Stomach (tissue), 9 donors: ENCODE results near the gene CARF. TPM values are rescaled to one million over a fixed set of nuclear protein-coding genes. Genes with fewer than 3 reads are reported as not detected.
A peak's percentile ranks its signal among the peaks of the same experiment; 100 is the strongest.

Source experiments
- DNase-seq, 2 donors: peaks; one replicate each; pipeline versions ENCODE4 v3.0.0 to v3.0.0-alpha.2; 2013 to 2019
- H3K27ac ChIP-seq, 5 donors: fragments of 200-600 bp in 4 of 5; sonication (generic) in 4 of 5; one replicate each; pipeline ENCODE4 v1.5.1; 2013 to 2019; ENCODE audit warnings: mild to moderate bottlenecking in 1 of 5, moderate library complexity in 1 of 5
- H3K27me3 ChIP-seq, 3 donors: fragments of 200-600 bp; sonication (generic); one replicate each; pipeline ENCODE4 v1.5.1; 2017 to 2019; ENCODE audit warnings: mixed run types in 1 of 3
- H3K36me3 ChIP-seq, 4 donors: fragments of 200-600 bp; sonication (generic); 1 replicate in 3 of 4; 2 replicates in 1 of 4; pipeline ENCODE4 v1.5.1; 2016 to 2019
- H3K4me1 ChIP-seq, 4 donors: fragments of 200-600 bp; sonication (generic); one replicate each; pipeline ENCODE4 v1.5.1; 2016 to 2019
- H3K4me3 ChIP-seq, 4 donors: fragments of 200-600 bp; sonication (generic) in 3 of 4; one replicate each; pipeline ENCODE4 v1.5.1; 2016 to 2019; ENCODE audit warnings: mild to moderate bottlenecking in 1 of 4
- H3K9me3 ChIP-seq, 4 donors: fragments of 200-600 bp; sonication (generic); one replicate each; pipeline ENCODE4 v1.5.1; 2016 to 2019
- EP300 ChIP-seq: sonication (generic); formaldehyde crosslinking; IDR thresholded peaks from one replicate; pipeline ENCODE4 v1.6.1; 2017; ENCODE audit warnings: antibody characterized with exemption
- POLR2A ChIP-seq, 4 donors: fragments of 450-650 bp; IDR thresholded peaks; one replicate each; pipeline ENCODE4 v1.6.1; 2016; ENCODE audit warnings: antibody characterized with exemption in 4 of 4, control low read depth in 2 of 4, mild to moderate bottlenecking in 1 of 4, moderate library complexity in 1 of 4
- POLR2AphosphoS5 ChIP-seq, 3 donors: sonication (generic); formaldehyde crosslinking; IDR thresholded peaks; one replicate each; pipeline ENCODE4 v1.6.1; 2016; ENCODE audit warnings: antibody characterized with exemption in 3 of 3
- WGBS, 5 donors: extraction: QIAGEN DNeasy Blood & Tissue Kit in 3 of 5; methylation state at CpG; one replicate each; pipeline versions ENCODE4 v1.1.5 to v1.1.7; 2013 to 2018; 5-methylcytosine and 5-hydroxymethylcytosine counted together
- intact Hi-C: fragments of 100-400 bp; cut with DNase I; formaldehyde crosslinking; loops from one replicate; pipeline ENCODE4 v1.15.1; 2023; ENCODE audit warnings: low total_unique reads
- polyA plus RNA-seq, 3 donors: library from polyadenylated mRNA; stranded (reverse); fragments of 200-250 nt; gene quantifications; one replicate each; pipeline ENCODE4 v1.2.3, GENCODE V29; 2013
- small RNA-seq, 4 donors: library from RNA; depleted of rRNA; stranded (forward); fragments of <200 nt; gene quantifications; one replicate each; pipeline ENCODE3, GENCODE V24; 2016
- total RNA-seq, 5 donors: library from RNA; depleted of rRNA; stranded (reverse); fragments of >200 nt; gene quantifications; one replicate each; pipeline versions ENCODE4 v1.1.0 to v1.2.3, GENCODE V29; 2014 to 2016
- TF ChIP-seq, protein P1 (sequence below), 7 experiments: fragments of 450-650 bp in 4 of 7; fragments of 200-600 bp in 3 of 7; sonication (generic) in 3 of 7; IDR thresholded peaks; one replicate each; pipeline ENCODE4 v1.5.1; 2016 to 2019; ENCODE audit warnings: antibody characterized with exemption in 7 of 7, control low read depth in 2 of 7, mild to moderate bottlenecking in 1 of 7
- donor health status: healthy with polysubstance abuse.
- donor health status: Bipolar disorder and iron deficiency.
- donor health status: healthy.

CARF gene
- total and polyA plus RNA-seq, 8 donors, result 1.8 to 30.9 (median 20.1) TPM

DNA sequence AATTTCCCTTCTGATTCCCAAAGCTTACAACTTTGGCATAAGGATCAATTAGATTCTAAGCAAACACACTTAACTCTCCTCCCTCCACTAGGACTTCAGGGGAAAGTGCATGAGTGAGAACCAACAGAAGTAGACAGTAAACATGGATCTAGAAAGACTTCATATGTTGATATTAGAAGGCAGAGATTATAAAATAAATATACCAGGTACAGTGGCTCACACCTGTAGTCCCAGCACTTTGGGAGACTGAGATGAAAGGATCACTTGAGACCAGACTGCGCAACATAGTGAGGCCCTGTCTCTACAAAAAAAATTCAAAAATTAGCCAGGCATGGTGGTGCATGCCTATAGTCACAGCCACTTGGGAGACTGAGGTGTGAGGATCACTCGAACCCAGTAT, 118.5 kb downstream of the CARF start:
- peaks cover 0 to 6% (median 3%) of the 10 kb centered on the region in 4 donors for H3K36me3 ChIP-seq
- no peaks in the 10 kb centered on the region for H3K27me3 ChIP-seq
- 47 to 81% (median 61%) methylated on average over 2 of the region's 2 CpGs for WGBS, 5 donors
- intact Hi-C loops, result no loop called here
- peak overlapping the region in 1 of 5 donors; percentile 66 for H3K27ac ChIP-seq
- H3K4me3 ChIP-seq, result no peak overlapping the region
- TF ChIP-seq, protein P1, sequence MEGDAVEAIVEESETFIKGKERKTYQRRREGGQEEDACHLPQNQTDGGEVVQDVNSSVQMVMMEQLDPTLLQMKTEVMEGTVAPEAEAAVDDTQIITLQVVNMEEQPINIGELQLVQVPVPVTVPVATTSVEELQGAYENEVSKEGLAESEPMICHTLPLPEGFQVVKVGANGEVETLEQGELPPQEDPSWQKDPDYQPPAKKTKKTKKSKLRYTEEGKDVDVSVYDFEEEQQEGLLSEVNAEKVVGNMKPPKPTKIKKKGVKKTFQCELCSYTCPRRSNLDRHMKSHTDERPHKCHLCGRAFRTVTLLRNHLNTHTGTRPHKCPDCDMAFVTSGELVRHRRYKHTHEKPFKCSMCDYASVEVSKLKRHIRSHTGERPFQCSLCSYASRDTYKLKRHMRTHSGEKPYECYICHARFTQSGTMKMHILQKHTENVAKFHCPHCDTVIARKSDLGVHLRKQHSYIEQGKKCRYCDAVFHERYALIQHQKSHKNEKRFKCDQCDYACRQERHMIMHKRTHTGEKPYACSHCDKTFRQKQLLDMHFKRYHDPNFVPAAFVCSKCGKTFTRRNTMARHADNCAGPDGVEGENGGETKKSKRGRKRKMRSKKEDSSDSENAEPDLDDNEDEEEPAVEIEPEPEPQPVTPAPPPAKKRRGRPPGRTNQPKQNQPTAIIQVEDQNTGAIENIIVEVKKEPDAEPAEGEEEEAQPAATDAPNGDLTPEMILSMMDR (IDR thresholded peaks at IDR 0.05), result no peak
- TF ChIP-seq POLR2AphosphoS5 (IDR thresholded peaks at IDR 0.05), result no peak
- TF ChIP-seq POLR2A (IDR thresholded peaks at IDR 0.05), result no peak
- no peak for TF ChIP-seq EP300
- peaks cover under 1 to 34% (median 18%) of the 10 kb centered on the region in 4 donors for H3K4me1 ChIP-seq
- no peak for DNase-seq
- H3K9me3 ChIP-seq, result no peaks in the 10 kb centered on the region

DNA sequence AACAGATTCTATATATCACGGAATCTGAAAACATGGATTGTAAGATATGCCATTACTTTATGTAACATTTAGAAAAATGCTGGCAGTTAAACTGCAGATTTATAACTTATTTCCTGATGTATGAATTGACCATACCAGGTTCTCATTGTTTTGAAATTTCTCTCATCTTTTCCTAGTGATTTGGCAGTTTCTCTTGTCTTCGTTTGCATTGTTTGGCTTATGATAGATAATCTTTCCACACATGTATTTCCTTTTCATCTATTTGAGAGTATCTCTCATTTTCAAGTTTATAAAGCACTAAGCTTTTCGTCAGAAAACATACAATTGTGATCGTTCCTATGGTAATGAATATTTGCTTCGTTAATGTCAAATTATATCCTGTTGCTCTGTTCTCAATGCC, 118.9 kb downstream of the CARF start:
- 52 to 77% (median 65%) methylated on average over 5 of the region's 5 CpGs for WGBS, 5 donors
- TF ChIP-seq POLR2AphosphoS5 (IDR thresholded peaks at IDR 0.05), result no peak
- TF ChIP-seq, protein P1 (IDR thresholded peaks at IDR 0.05), result no peak
- TF ChIP-seq EP300, result no peak
- no peak for TF ChIP-seq POLR2A (IDR thresholded peaks at IDR 0.05)
- peaks cover 0 to 6% (median 3%) of the 10 kb centered on the region in 4 donors for H3K36me3 ChIP-seq
- DNase-seq, result no peak
- intact Hi-C loops, result no loop called here
- H3K9me3 ChIP-seq, result no peaks in the 10 kb centered on the region
- H3K27ac ChIP-seq, result no peak overlapping the region
- H3K27me3 ChIP-seq, result no peaks in the 10 kb centered on the region
- peaks cover 5 to 34% (median 20%) of the 10 kb centered on the region in 4 donors for H3K4me1 ChIP-seq
- no peak overlapping the region for H3K4me3 ChIP-seq

DNA sequence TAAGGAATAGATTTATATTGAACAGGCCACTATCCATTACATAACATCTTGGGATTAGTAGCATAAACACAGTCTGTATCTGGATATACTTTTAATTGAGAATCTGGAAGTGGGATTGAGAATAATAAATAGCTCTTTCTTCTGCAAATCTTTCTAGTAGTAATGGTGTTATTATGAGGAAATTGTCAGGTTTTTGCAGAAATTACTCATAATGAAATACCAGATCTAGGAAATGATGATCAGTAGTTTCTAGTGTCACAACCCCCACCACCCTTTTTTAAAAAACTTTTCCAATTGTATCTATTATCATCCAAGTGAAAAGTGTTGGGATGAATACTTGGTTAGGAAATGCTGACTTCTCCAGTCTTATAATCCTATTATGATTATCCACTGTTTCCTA, 121.3 kb downstream of the CARF start:
- Histone ChIP-seq H3K9me3 (no peaks in the 10 kb centered on the region), H3K4me1 (peaks cover 21 to 55% (median 41%) of the 10 kb centered on the region in 4 donors), H3K27me3 (no peaks in the 10 kb centered on the region), H3K36me3 (no peaks in the 10 kb centered on the region), H3K27ac (no peak overlapping the region), H3K4me3 (no peak overlapping the region)
- no peak for DNase-seq
- intact Hi-C loops, result no loop called here
- TF ChIP-seq POLR2AphosphoS5 (IDR thresholded peaks at IDR 0.05) (no peak), EP300 (no peak), POLR2A (IDR thresholded peaks at IDR 0.05) (no peak)
- TF ChIP-seq, protein P1 (IDR thresholded peaks at IDR 0.05), result no peak

DNA sequence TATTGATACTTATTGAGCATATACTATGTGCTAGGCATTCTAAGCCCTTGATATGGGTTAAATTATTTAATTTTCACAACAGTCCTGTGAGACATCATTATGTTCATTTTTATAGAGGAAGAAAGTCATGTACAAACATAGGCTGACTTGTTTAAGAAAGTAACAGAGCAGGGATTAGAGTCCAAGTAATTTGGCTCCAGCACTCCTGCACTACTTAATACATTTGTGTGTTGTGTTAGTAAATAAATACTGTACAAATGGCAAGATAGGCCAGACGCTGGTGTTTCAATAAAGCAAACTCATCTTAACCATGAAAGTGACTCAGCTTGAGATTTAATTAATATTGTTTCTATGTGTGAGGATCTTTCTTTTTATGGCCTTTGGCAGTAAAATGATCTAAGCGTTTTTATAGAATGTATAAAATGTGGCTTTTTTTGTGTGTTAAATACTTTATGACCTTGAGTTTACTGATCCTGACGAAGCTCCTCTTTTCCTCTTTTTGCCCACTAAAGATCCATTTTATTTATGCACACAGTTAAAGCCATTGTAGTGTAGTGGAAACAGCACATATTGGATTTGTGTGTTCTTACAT, 123.9 kb downstream of the CARF start:
- intact Hi-C loops, result no loop called here
- 28 to 49% (median 34%) methylated on average over 3 of the region's 3 CpGs for WGBS, 5 donors
- no peak for TF ChIP-seq POLR2AphosphoS5 (IDR thresholded peaks at IDR 0.05)
- no peak for TF ChIP-seq EP300
- DNase-seq, result no peak
- Histone ChIP-seq H3K27ac (peak overlapping the region in 4 of 5 donors; percentile 4 to 43 (median 24)), H3K4me1 (peaks cover 21 to 60% (median 43%) of the 10 kb centered on the region in 4 donors), H3K27me3 (no peaks in the 10 kb centered on the region), H3K9me3 (no peaks in the 10 kb centered on the region), H3K4me3 (no peak overlapping the region), H3K36me3 (no peaks in the 10 kb centered on the region)

Small RNA genes within 50 kb of the gene (small RNA-seq; reads per million reads assigned to genes)
- gene AC010900.2, result 0 reads per million in 4 donors

Other genes with a start within 250 kb of the CARF start
- gene ICA1L, start 40.5 kb upstream of the CARF start, total RNA-seq, result 10 to 100 TPM in 3 of 5 donors, 1 to 10 TPM in 1, under 1 TPM in 1; 0.87 to 36.7 (median 16.5) TPM
- 1 to 10 TPM; 1.2 to 2.7 (median 1.8) TPM for gene ICA1L, start 40.5 kb upstream of the CARF start, polyA plus RNA-seq
- 10 to 100 TPM in 2 of 5 donors, 1 to 10 TPM in 2, not detected in 1; 1.7 to 40.9 (median 11.1) TPM for gene WDR12, start 602 bp upstream of the CARF start, total RNA-seq
- gene WDR12, start 602 bp upstream of the CARF start, polyA plus RNA-seq, result 10 to 100 TPM in 2 of 3 donors, 1 to 10 TPM in 1; 9.3 to 18.3 (median 10.1) TPM
- gene NBEAL1, start 102.6 kb downstream of the CARF start, total RNA-seq, result 100 to 1,000 TPM in 2 of 5 donors, 10 to 100 TPM in 3; 66.2 to 158 (median 90.2) TPM
- 1 to 10 TPM; 4.2 to 6.7 (median 5.3) TPM for gene NBEAL1, start 102.6 kb downstream of the CARF start, polyA plus RNA-seq